Brain microvascular endothelial cell (primary cell): Measurements from ENCODE around the gene EDN1.

Experiments
- DNase-seq: peaks from one replicate; pipeline ENCODE4 v3.0.0-alpha.2; 2020
- H3K27ac ChIP-seq: fragments of 250-450 bp; sonication (Bioruptor Pico); 2 replicates; pipeline ENCODE4 v1.5.1; 2020; ENCODE audit warnings: mild to moderate bottlenecking, moderate library complexity
- H3K27me3 ChIP-seq: fragments of 250-450 bp; sonication (Bioruptor Pico); replicated peaks from 2 replicates; pipeline ENCODE4 v1.5.1; 2020; ENCODE audit warnings: mild to moderate bottlenecking
- H3K36me3 ChIP-seq: fragments of 250-450 bp; sonication (Bioruptor Pico); replicated peaks from 2 replicates; pipeline ENCODE4 v1.5.1; 2020; ENCODE audit warnings: mild to moderate bottlenecking
- H3K4me3 ChIP-seq: 2 replicates; pipeline ENCODE4 v1.5.1; 2011; ENCODE audit warnings: low read depth, mild to moderate bottlenecking, control low read depth, low read length, moderate library complexity
- in situ Hi-C: cut with HindIII; loops from 2 replicates; pipeline ENCODE4 v1.10.0; 2017; ENCODE audit warnings: low sequenced_read_pairs, low pct_ligation_motif_present
- TF ChIP-seq, protein P1 (sequence below): IDR thresholded peaks from 2 replicates; pipeline ENCODE4 v1.5.1; 2011; ENCODE audit warnings: low read depth, mild to moderate bottlenecking, moderate library complexity, low read length, control low read depth, inconsistent platforms; ENCODE audit errors: missing control alignments

EDN1 gene

GRCh38 chr6:12335717-12336116, 45.6 kb downstream of the EDN1 start:
- in situ Hi-C loops, result no loop called here
- no peak overlapping the region for H3K27ac ChIP-seq
- TF ChIP-seq, protein P1, sequence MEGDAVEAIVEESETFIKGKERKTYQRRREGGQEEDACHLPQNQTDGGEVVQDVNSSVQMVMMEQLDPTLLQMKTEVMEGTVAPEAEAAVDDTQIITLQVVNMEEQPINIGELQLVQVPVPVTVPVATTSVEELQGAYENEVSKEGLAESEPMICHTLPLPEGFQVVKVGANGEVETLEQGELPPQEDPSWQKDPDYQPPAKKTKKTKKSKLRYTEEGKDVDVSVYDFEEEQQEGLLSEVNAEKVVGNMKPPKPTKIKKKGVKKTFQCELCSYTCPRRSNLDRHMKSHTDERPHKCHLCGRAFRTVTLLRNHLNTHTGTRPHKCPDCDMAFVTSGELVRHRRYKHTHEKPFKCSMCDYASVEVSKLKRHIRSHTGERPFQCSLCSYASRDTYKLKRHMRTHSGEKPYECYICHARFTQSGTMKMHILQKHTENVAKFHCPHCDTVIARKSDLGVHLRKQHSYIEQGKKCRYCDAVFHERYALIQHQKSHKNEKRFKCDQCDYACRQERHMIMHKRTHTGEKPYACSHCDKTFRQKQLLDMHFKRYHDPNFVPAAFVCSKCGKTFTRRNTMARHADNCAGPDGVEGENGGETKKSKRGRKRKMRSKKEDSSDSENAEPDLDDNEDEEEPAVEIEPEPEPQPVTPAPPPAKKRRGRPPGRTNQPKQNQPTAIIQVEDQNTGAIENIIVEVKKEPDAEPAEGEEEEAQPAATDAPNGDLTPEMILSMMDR, result no peak
- no peak overlapping the region for H3K4me3 ChIP-seq
- no peaks in the 10 kb centered on the region for H3K36me3 ChIP-seq
- no peaks in the 10 kb centered on the region for H3K27me3 ChIP-seq
- DNase-seq, result no peak

DNA sequence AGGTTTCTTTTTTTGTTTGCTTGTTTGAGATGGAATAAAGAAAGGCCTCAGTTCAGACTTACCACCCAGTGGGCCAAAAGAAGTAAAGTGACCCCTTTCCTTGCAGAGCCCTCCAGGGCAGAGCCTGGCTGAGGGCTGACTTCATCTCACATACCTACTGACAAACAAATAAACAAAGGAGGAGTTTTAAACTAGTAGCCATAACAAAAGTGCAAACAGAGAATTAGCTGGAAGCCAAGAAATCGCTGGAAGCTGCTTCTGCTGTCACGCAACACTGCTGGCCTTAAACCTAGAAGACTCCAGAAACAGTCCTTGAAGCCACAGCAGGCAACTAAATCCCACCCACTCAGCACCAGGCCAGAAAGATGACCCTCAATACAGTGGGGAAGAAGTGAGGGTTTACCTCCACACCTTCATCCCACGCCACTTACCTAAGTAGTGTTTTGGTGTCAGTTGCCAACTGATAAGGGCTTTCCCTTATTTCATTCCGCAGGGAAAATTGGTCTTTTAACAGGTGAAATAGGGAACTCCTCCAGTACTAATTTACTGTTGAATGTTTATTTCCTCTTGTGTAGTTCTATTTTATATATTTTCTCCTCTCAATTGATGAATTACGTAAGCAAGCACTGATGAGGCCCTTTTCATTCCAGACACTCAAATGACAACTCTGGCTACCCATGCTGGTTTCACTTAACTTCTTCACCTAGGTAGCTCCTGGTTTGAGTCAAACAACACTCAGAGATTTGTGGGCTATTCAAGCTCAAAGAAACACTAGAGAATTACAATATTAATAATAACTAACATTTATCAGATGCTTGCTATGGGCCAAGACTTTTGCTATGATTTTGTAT, 46.2 kb downstream of the EDN1 start:
- TF ChIP-seq, protein P1, result no peak
- Histone ChIP-seq H3K27me3 (no peaks in the 10 kb centered on the region), H3K36me3 (no peaks in the 10 kb centered on the region), H3K27ac (no peak overlapping the region), H3K4me3 (no peak overlapping the region)
- DNase-seq, result no peak
- in situ Hi-C loops, result no loop called here

GRCh38 chr6:12339022-12339421, 48.9 kb downstream of the EDN1 start:
- Histone ChIP-seq H3K27me3 (no peaks in the 10 kb centered on the region), H3K4me3 (no peak overlapping the region), H3K36me3 (no peaks in the 10 kb centered on the region), H3K27ac (no peak overlapping the region)
- DNase-seq, result no peak
- in situ Hi-C loops, result no loop called here
- TF ChIP-seq, protein P1, result no peak

DNA sequence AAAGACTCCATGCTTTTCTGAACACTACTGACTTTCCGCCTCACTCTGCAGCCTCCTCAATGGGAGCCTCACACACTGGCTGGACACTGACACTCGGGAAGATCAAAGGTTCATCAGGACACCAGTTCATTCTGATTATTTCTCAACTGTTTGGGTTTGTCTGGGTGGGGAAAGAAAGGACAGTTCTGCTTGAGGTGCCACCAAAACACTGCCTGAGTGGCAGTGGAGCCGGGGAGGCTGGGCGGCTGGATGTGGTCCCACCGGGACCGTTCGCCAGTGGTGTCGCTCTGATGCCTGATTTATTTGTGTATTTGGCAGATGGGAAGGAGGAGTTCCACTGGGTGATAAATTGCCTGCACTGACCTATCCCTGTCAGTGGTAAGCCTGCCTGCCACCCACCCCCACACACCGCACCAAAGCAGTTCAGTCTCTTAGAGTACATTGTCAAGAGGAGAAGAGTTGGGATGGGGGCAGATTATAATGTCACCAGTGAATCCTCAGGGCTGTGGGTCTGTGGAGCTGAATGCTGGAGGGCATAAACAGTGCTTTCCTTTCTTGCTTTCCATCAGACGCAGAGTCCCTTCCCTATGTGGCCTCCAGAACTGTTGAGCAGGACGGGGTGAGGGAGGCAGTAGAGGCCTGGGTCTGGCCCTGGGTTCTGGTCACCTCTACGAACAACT, 49.8 kb downstream of the EDN1 start:
- TF ChIP-seq, protein P1, result no peak
- in situ Hi-C loops, result no loop called here
- H3K27ac ChIP-seq, result no peak overlapping the region
- H3K36me3 ChIP-seq, result no peaks in the 10 kb centered on the region
- no peak overlapping the region for H3K4me3 ChIP-seq
- DNase-seq, result no peak
- no peaks in the 10 kb centered on the region for H3K27me3 ChIP-seq

DNA sequence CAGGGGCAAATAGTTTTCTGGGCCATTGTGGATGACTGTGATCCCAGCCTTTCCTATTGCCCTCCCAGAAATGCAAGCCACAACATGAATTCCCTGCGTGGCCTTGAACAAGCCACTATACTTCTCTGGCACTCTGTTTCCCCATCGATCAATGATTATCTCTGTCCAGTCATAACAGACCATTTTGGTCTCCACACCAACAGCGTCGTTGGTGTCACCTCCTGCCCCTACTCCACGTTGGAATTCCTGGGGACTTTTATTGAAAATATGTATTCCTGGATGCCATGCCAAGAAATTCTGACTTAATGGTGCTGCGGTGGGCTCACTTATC, 50.3 kb downstream of the EDN1 start:
- in situ Hi-C loops, result no loop called here
- H3K36me3 ChIP-seq, result no peaks in the 10 kb centered on the region
- H3K27me3 ChIP-seq, result no peaks in the 10 kb centered on the region
- DNase-seq, result no peak
- TF ChIP-seq, protein P1, result no peak
- H3K4me3 ChIP-seq, result no peak overlapping the region
- H3K27ac ChIP-seq, result no peak overlapping the region

DNA sequence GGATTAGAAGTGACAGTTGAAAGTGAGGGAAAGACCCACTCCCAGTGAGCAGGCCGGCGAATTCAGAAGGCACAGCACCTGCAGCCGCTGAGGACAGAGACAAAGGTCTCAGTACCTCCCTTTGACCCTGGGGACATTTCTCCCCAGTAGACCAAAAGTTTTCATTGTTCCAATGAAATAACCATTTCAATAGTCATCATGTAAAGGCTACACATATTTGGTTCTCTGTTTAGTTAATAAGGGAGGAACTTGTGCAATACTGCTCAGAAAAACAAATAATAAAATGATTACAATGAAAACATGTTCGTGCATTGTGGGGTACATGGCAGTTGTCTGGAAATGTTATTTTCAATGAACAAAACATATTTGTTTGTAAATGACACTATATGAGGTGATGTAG, 52.5 kb downstream of the EDN1 start:
- Histone ChIP-seq H3K4me3 (no peak overlapping the region), H3K27me3 (no peaks in the 10 kb centered on the region), H3K27ac (peak overlapping the region; percentile 4), H3K36me3 (no peaks in the 10 kb centered on the region)
- in situ Hi-C loops, result no loop called here
- TF ChIP-seq, protein P1, result no peak
- DNase-seq, result no peak
